H1 (cell line): ENCODE results near the gene CST2.

Source experiments
- ATF3 ChIP-seq: IDR thresholded peaks from 2 replicates; pipeline ENCODE4 v1.6.1; 2011; ENCODE audit warnings: low read depth, mild to moderate bottlenecking, low read length; ENCODE audit not compliant: insufficient read depth
- BACH1 ChIP-seq: IDR thresholded peaks from 2 replicates; pipeline ENCODE4 v1.6.1; 2012; ENCODE audit warnings: low read length, improper control_type of control experiment
- EP300 ChIP-seq, 2 experiments: IDR thresholded peaks; 1 replicate in 1 of 2; 2 replicates in 1 of 2; pipeline ENCODE4 v1.6.1; 2011 to 2012; ENCODE audit warnings: low read depth in 2 of 2, low read length in 2 of 2, mild to moderate bottlenecking in 2 of 2, borderline replicate concordance in 1 of 2, inconsistent platforms in 1 of 2, moderate library complexity in 1 of 2
- EZH2 ChIP-seq: fragments of 200-600 bp; sonication (generic); IDR thresholded peaks from 2 replicates; pipeline ENCODE4 v1.7.1; 2012; ENCODE audit warnings: low read depth, mild to moderate bottlenecking, moderate library complexity, low read length, inconsistent platforms; ENCODE audit not compliant: severe bottlenecking
- JUND ChIP-seq: IDR thresholded peaks from 2 replicates; pipeline ENCODE4 v1.6.1; 2011; ENCODE audit warnings: mild to moderate bottlenecking, improper control_type of control experiment, low read length
- KDM1A ChIP-seq: fragments of 200-600, 300-600 bp; sonication (generic); IDR thresholded peaks from 2 replicates; pipeline ENCODE4 v1.7.1; 2016; ENCODE audit warnings: mild to moderate bottlenecking, low read length, borderline replicate concordance
- POLR2A ChIP-seq, 2 experiments: IDR thresholded peaks; 1 replicate in 1 of 2; 2 replicates in 1 of 2; pipeline ENCODE4 v1.6.1; 2011; ENCODE audit warnings: low read depth in 2 of 2, low read length in 2 of 2, mild to moderate bottlenecking in 2 of 2; ENCODE audit errors: control extremely low read depth in 1 of 2
- POLR2AphosphoS5 ChIP-seq: IDR thresholded peaks from 2 replicates; pipeline ENCODE4 v1.6.1; 2011; ENCODE audit warnings: low read depth, low read length
- RAD21 ChIP-seq, 2 experiments: IDR thresholded peaks in 1 of 2; conservative IDR thresholded peaks in 1 of 2; 2 replicates each; pipeline ENCODE4 v1.6.1; 2011; ENCODE audit warnings: low read depth in 2 of 2, low read length in 2 of 2, improper control_type of control experiment in 1 of 2, inconsistent platforms in 1 of 2, mild to moderate bottlenecking in 1 of 2, moderate library complexity in 1 of 2
- RNF2 ChIP-seq: fragments of 200-900, 300-1000 bp; sonication (generic); IDR thresholded peaks from 2 replicates; pipeline ENCODE4 v1.7.1; 2016; ENCODE audit warnings: borderline replicate concordance, low read depth, mild to moderate bottlenecking, antibody characterized with exemption, low read length; ENCODE audit not compliant: poor library complexity, severe bottlenecking; ENCODE audit errors: missing control alignments
- SIN3A ChIP-seq, 2 experiments: IDR thresholded peaks in 1 of 2; conservative IDR thresholded peaks in 1 of 2; 2 replicates each; pipeline ENCODE4 v1.6.1; 2011 to 2012; ENCODE audit warnings: low read length in 2 of 2, improper control_type of control experiment in 1 of 2, low read depth in 1 of 2, mild to moderate bottlenecking in 1 of 2
- ZNF274 ChIP-seq: IDR thresholded peaks from 2 replicates; pipeline ENCODE4 v1.7.0; 2012; ENCODE audit warnings: low read length, borderline replicate concordance; ENCODE audit errors: extremely low read depth
- TF ChIP-seq, protein P1 (sequence below), 3 experiments: IDR thresholded peaks; 1 replicate in 2 of 3; 2 replicates in 1 of 3; pipeline versions ENCODE4 v1.5.1 to v1.6.1; 2011; ENCODE audit warnings: low read length in 3 of 3, mild to moderate bottlenecking in 3 of 3, inconsistent platforms in 2 of 3, low read depth in 1 of 3, moderate library complexity in 1 of 3; ENCODE audit not compliant: insufficient read depth in 1 of 3; ENCODE audit errors: control extremely low read depth in 1 of 3

DNA sequence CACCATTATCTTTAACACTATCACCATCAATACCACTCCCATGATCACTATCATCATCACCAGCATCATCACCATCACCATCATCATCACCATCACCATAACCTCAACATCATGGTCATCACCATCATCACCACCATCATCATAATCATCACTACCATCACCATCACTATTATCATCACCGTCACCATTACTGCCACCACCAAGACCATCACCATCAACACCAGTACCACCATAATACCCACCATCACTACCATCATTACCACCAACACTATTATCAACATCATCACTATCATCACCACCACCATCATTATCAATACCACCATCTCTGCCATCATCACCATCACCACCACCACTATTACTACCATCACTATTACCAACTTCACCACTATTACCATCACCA, 43.1 kb downstream of the CST2 start:
- TF ChIP-seq ZNF274 (no peak), BACH1 (no peak), KDM1A (no peak), EZH2 (no peak), ATF3 (no peak), POLR2A (IDR thresholded peaks at IDR 0.05; ENCODE audit: control extremely low read depth in 1 of 2, low read depth in 2 of 2, low read length in 2 of 2) (no peak), EP300 (IDR thresholded peaks at IDR 0.05; ENCODE audit: borderline replicate concordance in 1 of 2, low read depth in 2 of 2, low read length in 2 of 2) (no peak), SIN3A (conservative IDR thresholded peaks at IDR 0.05 in 1 of 2, IDR thresholded peaks at IDR 0.05 in 1 of 2; ENCODE audit: low read depth in 1 of 2, low read length in 2 of 2) (no peak), POLR2AphosphoS5 (no peak), RAD21 (IDR thresholded peaks at IDR 0.05 in 1 of 2, conservative IDR thresholded peaks at IDR 0.05 in 1 of 2; ENCODE audit: low read depth in 2 of 2, low read length in 2 of 2) (no peak), RNF2 (no peak), JUND (no peak)
- TF ChIP-seq, protein P1, sequence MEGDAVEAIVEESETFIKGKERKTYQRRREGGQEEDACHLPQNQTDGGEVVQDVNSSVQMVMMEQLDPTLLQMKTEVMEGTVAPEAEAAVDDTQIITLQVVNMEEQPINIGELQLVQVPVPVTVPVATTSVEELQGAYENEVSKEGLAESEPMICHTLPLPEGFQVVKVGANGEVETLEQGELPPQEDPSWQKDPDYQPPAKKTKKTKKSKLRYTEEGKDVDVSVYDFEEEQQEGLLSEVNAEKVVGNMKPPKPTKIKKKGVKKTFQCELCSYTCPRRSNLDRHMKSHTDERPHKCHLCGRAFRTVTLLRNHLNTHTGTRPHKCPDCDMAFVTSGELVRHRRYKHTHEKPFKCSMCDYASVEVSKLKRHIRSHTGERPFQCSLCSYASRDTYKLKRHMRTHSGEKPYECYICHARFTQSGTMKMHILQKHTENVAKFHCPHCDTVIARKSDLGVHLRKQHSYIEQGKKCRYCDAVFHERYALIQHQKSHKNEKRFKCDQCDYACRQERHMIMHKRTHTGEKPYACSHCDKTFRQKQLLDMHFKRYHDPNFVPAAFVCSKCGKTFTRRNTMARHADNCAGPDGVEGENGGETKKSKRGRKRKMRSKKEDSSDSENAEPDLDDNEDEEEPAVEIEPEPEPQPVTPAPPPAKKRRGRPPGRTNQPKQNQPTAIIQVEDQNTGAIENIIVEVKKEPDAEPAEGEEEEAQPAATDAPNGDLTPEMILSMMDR (IDR thresholded peaks at IDR 0.05; ENCODE audit: control extremely low read depth in 1 of 3, insufficient read depth in 1 of 3, low read depth in 1 of 3, low read length in 3 of 3): no peak
